ENCODE data around the gene ASXL3.

- TF ChIP-seq YY1 (IDR thresholded peaks at IDR 0.05; ENCODE audit: insufficient read depth, insufficient read length) (no peak), SUZ12 (IDR thresholded peaks at IDR 0.05; ENCODE audit: extremely low read depth, insufficient read depth, insufficient read length) (no peak)
Observed at GRCh38 chr18:33630476-33630875, 52.5 kb downstream of the ASXL3 start.

All from NT2/D1 (cell line).